GM18526 (cell line): ENCODE results near the gene ADGRB2.

Source experiments
- POLR2A ChIP-seq: IDR thresholded peaks from 3 replicates; pipeline ENCODE4 v1.6.1; 2011; ENCODE audit not compliant: insufficient read length; ENCODE audit errors: extremely low read depth

The ADGRB2 gene

GRCh38 chr1:31701091-31701736, 62.9 kb downstream of the ADGRB2 start:
- TF ChIP-seq POLR2A, result no peak

- TF ChIP-seq POLR2A, result no peak
Measured at GRCh38 chr1:31700468-31701090, 63.6 kb downstream of the ADGRB2 start.

- no peak for TF ChIP-seq POLR2A
Measured at GRCh38 chr1:31699341-31699891, 64.7 kb downstream of the ADGRB2 start.

GRCh38 chr1:31697369-31697984, 66.7 kb downstream of the ADGRB2 start:
- TF ChIP-seq POLR2A, result no peak

GRCh38 chr1:31696242-31696641, 67.9 kb downstream of the ADGRB2 start:
- no peak for TF ChIP-seq POLR2A

GRCh38 chr1:31695327-31695726, 68.8 kb downstream of the ADGRB2 start:
- no peak for TF ChIP-seq POLR2A

GRCh38 chr1:31694964-31695313, 69.2 kb downstream of the ADGRB2 start:
- TF ChIP-seq POLR2A, result no peak

- no peak for TF ChIP-seq POLR2A
Measured at GRCh38 chr1:31694069-31694963, 69.8 kb downstream of the ADGRB2 start.

- TF ChIP-seq POLR2A, result no peak
Measured at GRCh38 chr1:31693231-31693630, 70.9 kb downstream of the ADGRB2 start.

- TF ChIP-seq POLR2A, result no peak
Measured at GRCh38 chr1:31691951-31692350, 72.2 kb downstream of the ADGRB2 start.

GRCh38 chr1:31691446-31691845, 72.7 kb downstream of the ADGRB2 start:
- TF ChIP-seq POLR2A, result no peak

GRCh38 chr1:31690921-31691320, 73.2 kb downstream of the ADGRB2 start:
- TF ChIP-seq POLR2A, result no peak

- TF ChIP-seq POLR2A, result no peak
Measured at GRCh38 chr1:31689854-31690253, 74.3 kb downstream of the ADGRB2 start.

GRCh38 chr1:31689379-31689778, 74.8 kb downstream of the ADGRB2 start:
- TF ChIP-seq POLR2A, result no peak

GRCh38 chr1:31688233-31688918, 75.8 kb downstream of the ADGRB2 start:
- TF ChIP-seq POLR2A, result no peak
